WTC11 (cell line): ENCODE measurements around the gene ZNF429.

Experiments used
- AFF4 ChIP-seq: sonication (generic); formaldehyde crosslinking; IDR thresholded peaks from 2 replicates; pipeline ENCODE4 v1.8.1; 2023; ENCODE audit warnings: mild to moderate bottlenecking, missing genetic modification reagents, borderline replicate concordance
- ATF2 ChIP-seq: sonication (generic); formaldehyde crosslinking; IDR thresholded peaks from 2 replicates; pipeline ENCODE4 v1.8.1; 2022; ENCODE audit warnings: low read depth, missing genetic modification reagents, borderline replicate concordance
- ATF3 ChIP-seq: sonication (generic); formaldehyde crosslinking; conservative IDR thresholded peaks from 2 replicates; pipeline ENCODE4 v1.8.1; 2022; ENCODE audit warnings: mild to moderate bottlenecking, missing genetic modification reagents
- CTCF ChIP-seq: fragments of 200-600 bp; IDR thresholded peaks from 2 replicates; pipeline ENCODE4 v1.8.0; 2022; ENCODE audit warnings: antibody characterized with exemption
- E2F1 ChIP-seq: sonication (generic); formaldehyde crosslinking; IDR thresholded peaks from 2 replicates; pipeline ENCODE4 v1.8.0; 2022; ENCODE audit warnings: mild to moderate bottlenecking, missing genetic modification reagents
- ESRRA ChIP-seq: sonication (generic); formaldehyde crosslinking; IDR thresholded peaks from 2 replicates; pipeline ENCODE4 v1.8.1; 2022; ENCODE audit warnings: mild to moderate bottlenecking, missing genetic modification reagents, borderline replicate concordance
- FOXK1 ChIP-seq: sonication (generic); formaldehyde crosslinking; IDR thresholded peaks from 2 replicates; pipeline ENCODE4 v1.8.0; 2022; ENCODE audit warnings: mild to moderate bottlenecking, moderate library complexity, missing genetic modification reagents
- GABPB1 ChIP-seq: sonication (generic); formaldehyde crosslinking; IDR thresholded peaks from 2 replicates; pipeline ENCODE4 v1.8.1; 2023; ENCODE audit warnings: mild to moderate bottlenecking, missing genetic modification reagents
- GRHL2 ChIP-seq: fragments of 250-450 bp; sonication (Bioruptor Pico); IDR thresholded peaks from 2 replicates; pipeline ENCODE4 v1.8.0; 2022; ENCODE audit warnings: mild to moderate bottlenecking, moderate library complexity; ENCODE audit not compliant: insufficient replicate concordance, severe bottlenecking
- IRF1 ChIP-seq: sonication (generic); formaldehyde crosslinking; IDR thresholded peaks from 2 replicates; pipeline ENCODE4 v1.8.0; 2023; ENCODE audit warnings: missing genetic modification reagents
- TP53 ChIP-seq: sonication (generic); formaldehyde crosslinking; IDR thresholded peaks from 2 replicates; pipeline ENCODE4 v1.8.1; 2023; ENCODE audit warnings: mild to moderate bottlenecking, missing genetic modification reagents
- ZNF138 ChIP-seq: sonication (generic); formaldehyde crosslinking; conservative IDR thresholded peaks from 2 replicates; pipeline ENCODE4 v1.8.1; 2022; ENCODE audit warnings: mild to moderate bottlenecking, moderate library complexity, missing genetic modification reagents
- ZSCAN18 ChIP-seq: fragments of 250-450 bp; sonication (Bioruptor Pico); IDR thresholded peaks from 2 replicates; pipeline ENCODE4 v2.1.2; 2022; ENCODE audit warnings: mild to moderate bottlenecking, moderate library complexity

GRCh38 chr19:21519488-21519887 is 14.1 kb downstream of the ZNF429 start:
- no peak for TF ChIP-seq IRF1
- no peak for TF ChIP-seq GABPB1
- no peak for TF ChIP-seq E2F1 (CRISPR knock-in tag)
- no peak for TF ChIP-seq ZSCAN18
- no peak for TF ChIP-seq ESRRA (CRISPR knock-in tag)
- no peak for TF ChIP-seq FOXK1 (CRISPR knock-in tag)
- no peak for TF ChIP-seq TP53 (CRISPR knock-in tag)
- TF ChIP-seq CTCF, result no peak
- no peak for TF ChIP-seq ATF3 (CRISPR knock-in tag)
- TF ChIP-seq AFF4 (CRISPR knock-in tag), result no peak
- TF ChIP-seq GRHL2 (CRISPR knock-in tag), result no peak
- no peak for TF ChIP-seq ATF2
- TF ChIP-seq ZNF138 (CRISPR knock-in tag), result no peak
